ENCODE data around the gene MATN4. TPM values are rescaled to one million over a fixed set of nuclear protein-coding genes. Genes with fewer than 3 reads are reported as not detected.
A peak's percentile ranks its signal among the peaks of the same experiment; 100 is the strongest.

MATN4 gene
- total and polyA plus RNA-seq, 10 donors: 0.19 to 0.52 TPM; not detected in 8

GRCh38 chr20:45309075-45309474 is 976 bp upstream of the MATN4 start:
- DNase-seq: no peak
- intact Hi-C loops (cut with DNase I; ENCODE audit: low total_unique reads): no loop called here
- Histone ChIP-seq H3K4me1 (peaks cover 0 to 21% (median 15%) of the 10 kb centered on the region in 6 donors), H3K27ac (no peak overlapping the region), H3K27me3 (replicated peaks in 1 of 7) (peaks cover 0 to 83% (median 38%) of the 10 kb centered on the region in 7 donors), H3K36me3 (no peaks in the 10 kb centered on the region), H3K4me3 (no peak overlapping the region), H3K9me3 (no peaks in the 10 kb centered on the region)
- 50 to 72% (median 61%) methylated on average over 3 of the region's 3 CpGs for WGBS, 5 donors
- TF ChIP-seq CTCF (IDR thresholded peaks at IDR 0.05 in 8 of 11, conservative IDR thresholded peaks at IDR 0.05 in 3 of 11): no peak
- TF ChIP-seq POLR2A (IDR thresholded peaks at IDR 0.05): no peak
- no peak for TF ChIP-seq POLR2AphosphoS5 (IDR thresholded peaks at IDR 0.05)

- Histone ChIP-seq H3K9me3 (no peaks in the 10 kb centered on the region), H3K4me3 (no peak overlapping the region), H3K36me3 (no peaks in the 10 kb centered on the region), H3K27me3 (replicated peaks in 1 of 7) (peaks cover 0 to 79% (median 37%) of the 10 kb centered on the region in 7 donors), H3K4me1 (peaks cover 0 to 20% (median 15%) of the 10 kb centered on the region in 6 donors), H3K27ac (no peak overlapping the region)
- intact Hi-C loops (cut with DNase I; ENCODE audit: low total_unique reads): no loop called here
- WGBS, 5 donors: 33 to 46% (median 42%) methylated on average over 16 of the region's 16 CpGs
- no peak for TF ChIP-seq POLR2AphosphoS5 (IDR thresholded peaks at IDR 0.05)
- TF ChIP-seq POLR2A (IDR thresholded peaks at IDR 0.05): no peak
- no peak for TF ChIP-seq CTCF (IDR thresholded peaks at IDR 0.05 in 8 of 11, conservative IDR thresholded peaks at IDR 0.05 in 3 of 11)
- no peak for DNase-seq
These were observed 941 bp downstream of the MATN4 start for GRCh38 chr20:45307076-45307640.

GRCh38 chr20:45306431-45306982 is 1.6 kb downstream of the MATN4 start, which contains the start of gene RBPJL:
TSS of gene RBPJL (plus strand) at chr20:45306840. CDS start at chr20:45306923, 83 bp downstream.
- peak; percentile 84 for DNase-seq
- H3K9me3 ChIP-seq: no peaks in the 10 kb centered on the region
- intact Hi-C loops (cut with DNase I; ENCODE audit: low total_unique reads): no loop called here
- no peak within 1 kb of the TSS for H3K27ac ChIP-seq
- peaks cover 0 to 14% (median 11%) of the 10 kb centered on the region in 6 donors for H3K4me1 ChIP-seq
- H3K36me3 ChIP-seq: no peaks in the 10 kb centered on the region
- peaks cover 0 to 73% (median 30%) of the 10 kb centered on the region in 7 donors for H3K27me3 ChIP-seq (replicated peaks in 1 of 7)
- 17 to 26% (median 22%) methylated on average over 32 to 41 of the region's 41 CpGs for WGBS, 5 donors
- no peak within 1 kb of the TSS for H3K4me3 ChIP-seq
- no peak for TF ChIP-seq POLR2AphosphoS5 (IDR thresholded peaks at IDR 0.05)
- peak in 10 of 11 experiments; percentile 12 to 84 (median 70) for TF ChIP-seq CTCF (IDR thresholded peaks at IDR 0.05 in 8 of 11, conservative IDR thresholded peaks at IDR 0.05 in 3 of 11)

GRCh38 chr20:45305262-45305661 is 2.8 kb downstream of the MATN4 start:
- intact Hi-C loops (cut with DNase I; ENCODE audit: low total_unique reads): no loop called here
- Histone ChIP-seq H3K9me3 (no peaks in the 10 kb centered on the region), H3K27ac (no peak overlapping the region), H3K36me3 (no peaks in the 10 kb centered on the region), H3K4me3 (no peak overlapping the region), H3K4me1 (peaks cover 0 to 8% (median 5%) of the 10 kb centered on the region in 6 donors), H3K27me3 (replicated peaks in 1 of 7) (peaks cover 0 to 69% (median 26%) of the 10 kb centered on the region in 7 donors)
- TF ChIP-seq POLR2AphosphoS5 (IDR thresholded peaks at IDR 0.05) (no peak), CTCF (IDR thresholded peaks at IDR 0.05 in 8 of 11, conservative IDR thresholded peaks at IDR 0.05 in 3 of 11) (no peak), POLR2A (IDR thresholded peaks at IDR 0.05) (no peak)
- WGBS, 5 donors: 60 to 64% (median 62%) methylated on average over 4 of the region's 4 CpGs
- DNase-seq: no peak

All from spleen (tissue), 11 donors.